GM18909 (cell line): ENCODE measurements around the gene CCDC50.

Experiments
- ATAC-seq: cut with Tn5 transposase; IDR thresholded peaks from one replicate; pipeline ENCODE4 v1.9.1; 2021; ENCODE audit warnings: mild to moderate bottlenecking; ENCODE audit not compliant: unreplicated experiment, poor library complexity

Gene CCDC50

GRCh38 chr3:191343115-191343514 is 13.9 kb downstream of the CCDC50 start:
- no peak for ATAC-seq

GRCh38 chr3:191343913-191344312 is 14.7 kb downstream of the CCDC50 start:
- no peak for ATAC-seq

GRCh38 chr3:191345334-191345733 is 16.1 kb downstream of the CCDC50 start:
- no peak for ATAC-seq

GRCh38 chr3:191347228-191347627 is 18.0 kb downstream of the CCDC50 start:
- ATAC-seq: no peak

GRCh38 chr3:191348098-191348497 is 18.9 kb downstream of the CCDC50 start:
- no peak for ATAC-seq

GRCh38 chr3:191350396-191351090 is 21.3 kb downstream of the CCDC50 start:
- no peak for ATAC-seq

GRCh38 chr3:191352014-191352413 is 22.8 kb downstream of the CCDC50 start:
- no peak for ATAC-seq

GRCh38 chr3:191353022-191353777 is 24.0 kb downstream of the CCDC50 start:
- peak; percentile 54 for ATAC-seq

GRCh38 chr3:191355406-191355805 is 26.2 kb downstream of the CCDC50 start:
- peak; percentile 79 for ATAC-seq

GRCh38 chr3:191356631-191357439 is 27.6 kb downstream of the CCDC50 start:
- no peak for ATAC-seq

GRCh38 chr3:191357909-191358308 is 28.7 kb downstream of the CCDC50 start:
- no peak for ATAC-seq

GRCh38 chr3:191358929-191359328 is 29.7 kb downstream of the CCDC50 start:
- ATAC-seq: peak; percentile 25

- no peak for ATAC-seq
Measured at GRCh38 chr3:191360620-191361019, 31.4 kb downstream of the CCDC50 start.

- no peak for ATAC-seq
Measured at GRCh38 chr3:191361456-191361855, 32.3 kb downstream of the CCDC50 start.

- no peak for ATAC-seq
Measured at GRCh38 chr3:191362037-191362436, 32.8 kb downstream of the CCDC50 start.

- no peak for ATAC-seq
Measured at GRCh38 chr3:191362524-191363090, 33.4 kb downstream of the CCDC50 start.

- ATAC-seq: no peak
Measured at GRCh38 chr3:191363221-191363620, 34.0 kb downstream of the CCDC50 start.

GRCh38 chr3:191366675-191367074 is 37.5 kb downstream of the CCDC50 start:
- no peak for ATAC-seq

GRCh38 chr3:191368755-191369615 is 39.8 kb downstream of the CCDC50 start:
- no peak for ATAC-seq

- no peak for ATAC-seq
Measured at GRCh38 chr3:191369616-191370010, 40.4 kb downstream of the CCDC50 start.
